LHCN-M2 (cell line): Measurements from ENCODE around the gene ETV6. TPM values are rescaled to one million over a fixed set of nuclear protein-coding genes. Genes with fewer than 3 reads are reported as not detected.

Experiments
- DNase-seq: peaks from one replicate; pipeline ENCODE4 v3.0.0-alpha.2; 2012; ENCODE audit warnings: low read depth
- total RNA-seq: library from RNA; depleted of rRNA; stranded (reverse); fragments of >200 nt; gene quantifications from 2 replicates; pipeline ENCODE4 v1.2.3, GENCODE V29; 2014

The ETV6 gene
- total RNA-seq, 1 experiment from 2014 or later, result 5.3 TPM

DNA sequence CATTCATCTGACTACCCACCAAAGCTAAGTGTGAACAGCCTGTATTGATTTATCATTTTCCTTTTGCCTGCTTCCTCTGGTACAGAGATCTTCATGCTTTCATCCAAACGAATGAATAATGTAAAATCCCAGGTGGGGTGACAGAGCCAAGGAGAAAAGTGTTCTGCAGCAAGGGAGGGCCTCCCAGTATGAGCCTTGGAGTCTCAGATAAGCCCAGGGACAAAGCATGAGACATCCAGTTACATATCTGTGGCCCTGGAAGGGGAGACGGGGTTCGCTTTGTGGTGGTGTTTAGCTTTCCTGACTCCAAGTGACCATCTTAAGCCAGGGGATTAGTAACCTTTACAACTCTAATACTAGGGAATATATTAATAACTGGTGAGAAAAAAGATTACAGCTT is 177.1 kb downstream of the ETV6 start:
- DNase-seq, result no peak

DNA sequence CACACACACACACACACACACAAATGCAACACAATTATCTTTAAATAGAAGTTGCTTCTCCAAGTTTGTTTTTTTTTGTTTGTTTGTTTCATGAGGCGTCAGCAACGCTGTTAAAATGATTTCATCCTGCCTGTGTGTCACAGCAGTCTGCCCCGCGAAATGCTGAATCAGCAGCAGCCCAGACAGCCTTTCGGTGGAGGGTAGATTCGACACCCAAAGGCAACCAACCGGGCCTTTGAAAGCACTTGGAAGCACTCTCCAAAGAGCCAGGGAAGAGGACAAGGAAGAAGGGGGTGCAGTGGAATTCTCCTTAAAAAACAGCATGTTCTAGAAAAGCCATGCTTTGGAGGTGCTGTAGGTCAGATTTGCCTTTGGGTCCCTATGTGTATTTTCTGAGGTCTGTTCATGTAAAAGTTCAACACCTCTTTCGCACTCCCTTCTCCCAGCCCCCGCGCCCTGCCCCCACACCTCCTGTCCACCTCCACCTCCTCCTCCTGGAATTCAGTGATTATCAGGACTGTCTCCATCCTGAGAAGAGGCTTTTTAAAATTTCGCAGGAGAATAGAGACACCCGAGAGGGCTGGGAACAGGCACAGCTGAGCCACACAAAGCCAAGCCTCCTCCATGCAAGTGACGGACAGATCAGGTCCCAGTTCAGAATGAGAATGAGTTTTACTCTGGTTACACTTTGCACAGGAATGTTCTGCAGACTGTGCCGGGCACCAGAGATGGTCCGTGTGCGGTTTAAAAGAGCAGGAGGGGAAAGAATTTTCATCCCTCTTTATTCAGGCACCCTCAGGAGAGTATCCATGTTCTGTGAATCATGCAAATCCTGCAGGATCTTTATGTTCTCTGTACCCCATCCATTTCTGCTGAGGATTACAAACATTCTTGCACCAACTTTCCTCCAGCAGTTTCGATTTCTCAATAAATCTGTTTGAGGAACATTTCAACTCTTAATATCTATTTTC is 177.9 kb downstream of the ETV6 start:
- DNase-seq, result no peak

DNA sequence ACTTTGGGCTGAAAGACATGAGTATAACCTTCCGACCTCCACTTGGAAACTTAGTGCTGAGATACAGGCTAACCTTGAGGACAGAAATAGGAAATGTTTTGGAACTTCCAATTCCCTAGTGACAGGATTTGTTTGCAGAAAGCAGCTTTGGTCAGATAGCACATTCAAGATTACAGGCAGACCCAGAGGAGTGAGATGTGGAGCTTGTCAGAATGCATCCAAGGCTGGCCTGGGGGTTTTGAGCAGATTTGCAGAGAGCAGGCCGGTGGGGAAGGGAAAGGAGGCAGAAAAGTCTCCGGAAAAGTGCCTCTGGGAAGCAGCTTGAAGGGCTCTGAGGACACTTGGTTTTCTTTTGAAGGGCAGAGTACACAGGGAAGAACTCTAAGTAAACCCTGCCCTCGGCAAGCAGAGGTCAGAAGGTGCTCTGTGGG is 180.3 kb downstream of the ETV6 start:
- DNase-seq, result no peak

DNA sequence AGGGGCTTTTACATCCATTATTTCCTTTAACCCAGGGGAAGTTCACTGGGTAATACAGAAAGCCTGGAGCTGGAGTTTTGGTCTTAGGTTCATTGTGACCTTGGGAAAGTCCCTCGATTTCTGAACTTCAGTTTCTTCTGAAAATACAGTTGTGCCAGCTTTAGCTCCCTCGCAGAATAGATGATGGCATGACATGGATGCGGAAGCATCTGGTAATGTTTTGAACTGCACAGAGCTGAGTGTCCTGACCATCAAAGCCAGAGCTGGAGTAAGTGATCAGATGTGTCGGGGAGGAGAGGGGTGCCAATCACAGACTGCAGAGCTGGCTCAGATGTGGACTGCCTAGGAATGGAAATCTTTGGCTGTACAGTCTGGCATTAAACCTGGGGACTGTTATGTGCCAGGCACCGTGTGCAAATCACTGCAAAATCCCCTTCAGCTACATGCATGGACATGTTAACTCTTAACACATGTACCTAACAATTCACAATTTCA is 180.9 kb downstream of the ETV6 start:
- no peak for DNase-seq

DNA sequence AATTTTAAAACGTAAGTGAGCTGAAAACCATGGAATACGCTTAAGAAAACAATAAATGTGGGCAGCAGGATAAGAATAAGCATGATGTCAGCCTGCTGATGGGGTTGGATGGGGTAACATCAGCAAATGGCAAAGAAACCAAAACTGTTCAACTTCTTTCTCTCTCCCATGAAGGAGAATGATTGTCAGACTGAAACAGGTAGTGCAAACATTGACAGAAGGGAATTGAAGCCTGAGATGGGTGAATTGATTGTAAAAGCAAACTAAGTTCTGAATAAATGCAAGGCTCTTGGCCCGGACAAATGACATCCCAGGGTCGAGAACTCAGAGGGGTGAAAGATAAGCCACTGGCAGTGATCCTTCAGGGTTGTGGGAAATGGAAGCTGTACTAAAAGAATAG is 182.6 kb downstream of the ETV6 start:
- DNase-seq, result no peak

DNA sequence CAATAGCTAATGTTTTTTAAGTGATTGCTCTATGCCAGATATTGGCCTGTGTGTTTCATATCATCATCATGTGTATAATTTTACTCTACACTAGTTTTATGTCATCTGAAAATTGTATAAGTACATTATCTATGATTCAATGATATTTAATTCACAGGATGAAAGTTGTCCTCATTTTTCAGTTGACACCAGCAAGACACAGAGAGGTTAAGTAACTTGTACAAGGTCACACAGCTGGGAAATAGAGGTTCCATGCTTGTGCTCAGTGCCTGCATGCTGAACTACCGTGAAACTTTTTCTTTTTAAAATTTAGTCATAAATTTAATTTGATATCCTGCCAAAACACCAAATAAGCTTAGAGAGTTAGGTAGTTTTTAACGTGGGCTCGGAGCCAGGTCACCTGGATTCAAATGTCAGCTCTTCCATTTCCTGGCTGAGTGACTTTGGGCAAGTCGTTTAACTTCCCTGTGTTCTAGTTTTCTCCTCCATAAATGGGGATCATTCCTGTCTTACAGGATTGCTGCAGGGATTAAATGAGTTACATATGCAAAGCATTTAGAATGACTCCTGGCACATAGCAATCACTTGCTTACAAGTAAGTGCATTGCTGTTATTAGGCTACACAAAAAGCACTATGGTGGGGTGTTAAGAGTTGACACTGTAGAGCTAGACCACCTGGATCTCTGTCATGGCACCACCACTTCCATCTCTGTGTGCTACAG is 183.9 kb downstream of the ETV6 start:
- no peak for DNase-seq

DNA sequence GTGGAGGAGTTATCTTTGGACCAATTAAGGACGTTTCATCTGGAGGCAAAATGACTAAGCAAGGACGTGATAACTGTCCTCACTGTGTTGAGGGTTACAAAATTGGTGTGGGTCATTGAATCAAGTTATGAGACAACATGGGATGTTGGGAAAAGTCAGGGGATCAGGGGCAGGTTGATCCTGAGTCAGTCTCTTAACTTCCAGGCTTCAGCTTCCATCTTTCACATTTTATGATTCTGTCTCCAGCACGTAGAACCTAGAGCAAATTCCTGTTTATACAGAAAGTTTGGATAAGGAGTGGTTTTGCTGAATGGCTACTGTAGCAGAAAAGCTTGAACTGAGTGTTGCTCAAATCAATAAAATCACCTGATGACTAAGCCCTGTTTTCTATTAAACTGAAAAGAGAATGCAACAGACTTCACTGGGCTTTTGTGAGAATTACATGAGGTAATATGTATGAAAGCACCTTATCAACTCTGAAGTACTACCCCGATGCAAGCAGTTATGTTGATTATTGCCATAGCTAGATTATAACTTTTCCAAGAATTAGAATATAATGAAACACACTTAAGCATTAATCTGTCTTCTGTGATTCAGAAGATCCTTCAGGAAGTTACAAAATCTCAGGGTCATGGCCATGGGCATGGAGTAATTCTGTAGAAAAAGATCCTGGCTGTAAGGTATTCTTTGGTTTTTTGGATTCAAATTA is 184.8 kb downstream of the ETV6 start:
- DNase-seq, result no peak

DNA sequence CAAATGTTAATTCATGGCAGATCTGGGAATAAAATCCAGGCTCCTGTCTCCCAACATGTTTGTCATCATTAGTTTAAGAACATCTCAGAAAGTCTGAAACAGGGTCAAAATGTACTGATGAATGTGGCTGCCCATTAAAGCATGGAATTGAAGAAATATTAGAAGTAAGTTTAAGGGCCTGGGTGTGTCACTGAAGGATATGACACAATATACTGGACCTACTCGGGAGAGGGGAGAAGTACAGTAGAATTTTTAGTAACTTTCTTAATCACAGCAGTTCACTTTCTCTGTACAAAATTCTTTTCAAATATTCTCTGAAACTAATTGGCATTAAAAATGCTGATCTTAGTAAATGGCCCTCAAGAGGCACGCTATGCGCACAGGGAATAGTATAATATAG is 185.5 kb downstream of the ETV6 start:
- no peak for DNase-seq

DNA sequence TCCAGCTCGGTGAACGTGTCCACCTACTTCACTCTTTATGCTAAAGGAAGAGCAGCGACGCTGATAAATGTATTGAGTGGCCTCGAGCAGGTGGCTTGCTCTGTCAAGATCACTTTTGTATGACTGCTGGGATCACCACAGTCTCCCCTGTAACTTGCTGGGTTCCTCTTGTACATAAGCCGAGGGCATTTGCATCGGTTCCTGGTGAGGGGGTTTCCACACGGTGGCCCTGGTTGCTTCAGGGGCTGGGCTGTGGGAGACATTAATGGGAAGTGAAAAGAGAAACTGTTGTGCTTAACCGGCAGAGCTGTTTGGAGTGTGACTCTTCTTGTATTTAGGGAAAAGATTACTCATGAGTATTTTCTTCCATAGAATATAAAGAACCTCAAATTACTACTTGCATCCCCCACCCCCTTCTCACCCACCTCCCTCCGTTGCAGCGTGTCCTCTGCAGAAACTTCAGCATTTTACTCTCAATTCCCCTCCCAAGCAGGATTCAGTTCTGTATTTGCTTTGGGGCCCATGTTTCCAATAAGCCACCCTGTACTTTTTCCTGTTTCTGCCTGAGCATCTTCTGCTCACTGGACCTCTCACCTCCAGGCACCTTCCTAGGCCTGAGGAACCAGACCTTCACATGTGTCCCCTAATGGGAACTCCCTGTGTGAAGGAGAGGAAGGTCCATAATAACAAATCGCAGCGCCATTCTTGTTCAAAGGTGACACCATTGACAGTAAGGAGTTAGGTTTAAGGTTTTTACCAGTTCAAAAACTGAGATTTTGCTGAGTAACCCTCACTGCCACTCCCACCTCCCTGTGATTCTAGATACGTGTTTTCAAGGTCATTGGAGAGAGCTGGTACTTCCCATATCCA is 187.0 kb downstream of the ETV6 start:
- no peak for DNase-seq

DNA sequence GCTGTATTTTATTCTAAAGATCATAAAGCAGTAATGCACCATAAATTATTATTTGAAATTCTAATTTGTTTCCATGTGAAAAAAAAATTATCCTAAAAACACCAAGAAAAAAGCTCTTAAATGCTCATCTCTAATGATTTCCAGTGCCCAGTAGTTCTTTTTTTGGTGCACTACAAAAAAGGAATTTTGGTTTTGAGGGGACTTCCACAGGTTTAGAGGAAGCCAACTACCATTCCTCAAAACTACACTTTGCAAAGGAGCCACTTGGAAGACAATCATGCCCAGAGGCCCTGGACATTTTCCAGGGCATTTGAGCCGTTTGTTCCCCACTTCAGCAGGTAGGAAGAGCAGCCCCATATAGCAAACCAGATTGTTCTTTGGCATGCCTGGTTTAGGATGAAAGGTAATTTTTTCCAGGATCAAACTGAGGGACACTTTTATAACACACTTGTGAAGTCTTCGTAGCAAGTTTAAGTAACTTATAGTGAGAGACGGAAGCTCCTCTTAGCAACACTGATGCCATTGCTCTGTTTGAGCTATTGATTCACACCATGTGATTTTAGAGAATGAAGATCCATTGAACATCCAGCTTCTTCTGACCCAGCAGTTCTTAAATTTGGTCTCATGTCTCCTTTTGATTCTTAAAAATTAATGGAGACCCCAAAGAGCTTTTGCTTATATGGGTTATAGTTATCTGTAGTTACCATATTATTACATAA is 187.9 kb downstream of the ETV6 start:
- DNase-seq, result no peak

DNA sequence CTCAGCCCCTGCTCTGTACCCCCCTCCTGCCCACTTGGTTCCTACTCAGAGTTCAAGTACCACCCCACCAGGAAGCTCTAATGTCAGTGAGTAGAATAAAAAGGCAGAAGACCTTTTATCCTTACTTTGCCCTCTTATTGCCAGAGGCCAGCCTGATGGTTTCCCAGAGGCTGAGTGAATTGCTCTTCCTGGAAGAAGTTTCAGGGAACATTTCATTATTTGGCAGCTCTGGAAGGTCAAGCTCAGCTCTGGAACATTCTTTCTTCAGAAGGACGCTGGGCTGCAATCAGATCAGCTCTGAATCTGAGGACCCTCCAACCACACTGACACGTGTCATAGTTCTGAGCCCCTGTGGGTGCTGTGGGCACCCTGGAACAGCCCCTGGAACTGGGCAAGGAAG is 188.9 kb downstream of the ETV6 start:
- DNase-seq, result no peak

DNA sequence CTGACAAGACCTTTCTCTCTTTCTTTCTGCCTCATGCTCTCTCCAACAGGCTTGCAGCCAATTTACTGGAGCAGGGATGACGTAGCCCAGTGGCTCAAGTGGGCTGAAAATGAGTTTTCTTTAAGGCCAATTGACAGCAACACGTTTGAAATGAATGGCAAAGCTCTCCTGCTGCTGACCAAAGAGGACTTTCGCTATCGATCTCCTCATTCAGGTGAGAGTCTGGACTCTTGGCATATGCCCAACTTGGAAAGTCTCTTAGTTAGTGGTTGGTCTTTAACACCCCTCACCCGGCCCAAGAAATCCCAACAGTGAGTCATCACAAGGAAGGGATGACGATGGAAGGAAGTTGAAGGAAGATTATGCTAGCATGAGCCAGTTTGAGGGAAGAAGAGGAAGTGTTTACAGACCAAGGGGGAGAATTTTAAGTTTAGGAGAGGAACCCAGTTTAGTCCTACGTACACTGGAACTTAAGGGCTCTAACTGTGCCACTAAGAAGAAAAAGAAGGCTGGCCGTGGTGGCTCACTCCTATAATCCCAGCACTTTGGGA is 189.7 kb downstream of the ETV6 start:
- DNase-seq, result peak; percentile 8

DNA sequence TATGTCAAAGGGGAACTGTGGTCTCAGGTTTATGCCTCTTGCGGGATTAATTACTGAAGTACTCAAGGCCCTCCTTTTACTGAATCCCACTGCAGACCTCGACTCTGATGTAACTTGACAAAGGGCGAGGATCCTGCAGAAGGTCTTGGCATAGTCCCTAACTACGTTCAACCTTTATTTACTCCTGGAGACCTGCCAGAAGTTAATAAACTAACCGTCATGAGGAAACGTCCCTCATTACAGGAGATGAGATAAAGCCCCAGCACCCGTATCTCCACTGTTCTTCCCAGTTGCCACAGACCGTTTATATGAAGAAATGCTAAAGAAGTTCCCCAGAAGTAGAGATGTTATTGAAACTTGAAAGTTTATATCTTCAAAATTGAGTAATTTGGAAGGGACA is 190.9 kb downstream of the ETV6 start:
- DNase-seq, result no peak

DNA sequence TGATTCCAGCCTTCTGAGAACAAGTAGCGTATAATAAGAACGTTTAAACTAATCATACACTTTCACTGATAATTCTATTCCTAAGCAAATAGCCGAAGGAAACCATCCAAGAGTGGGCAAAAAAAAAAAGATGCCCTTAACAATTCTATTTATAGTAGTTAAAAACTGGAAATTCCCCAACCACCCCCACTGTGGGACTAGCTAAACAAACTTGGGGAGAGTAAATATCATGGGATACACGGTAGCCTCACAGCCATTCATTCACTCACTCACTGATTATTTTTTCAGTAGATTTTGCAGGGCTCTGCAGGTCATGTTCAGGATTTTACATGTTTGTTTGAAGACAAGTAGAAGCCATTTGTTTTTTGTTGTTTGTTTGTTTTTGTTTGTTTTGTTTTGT is 197.0 kb downstream of the ETV6 start:
- DNase-seq, result no peak

DNA sequence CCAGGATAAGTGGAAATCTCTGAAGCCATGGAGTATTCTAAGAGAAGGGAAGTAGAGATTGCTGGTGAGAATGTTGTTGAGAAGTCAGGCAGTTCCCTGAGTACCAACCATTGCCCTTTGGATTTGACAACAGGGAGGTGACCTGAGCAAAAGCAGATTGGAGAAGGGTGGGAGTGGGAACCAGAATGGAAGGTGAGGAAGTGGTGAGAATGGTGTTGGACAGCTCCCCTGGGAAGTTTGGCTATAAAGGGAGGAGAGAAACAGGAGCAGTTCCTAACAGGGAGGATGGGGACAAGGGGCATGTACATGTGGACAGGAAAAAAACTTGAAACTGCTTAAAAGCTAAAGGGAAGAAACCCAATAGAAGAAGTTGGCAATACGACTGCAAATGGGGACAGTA is 198.1 kb downstream of the ETV6 start:
- no peak for DNase-seq

DNA sequence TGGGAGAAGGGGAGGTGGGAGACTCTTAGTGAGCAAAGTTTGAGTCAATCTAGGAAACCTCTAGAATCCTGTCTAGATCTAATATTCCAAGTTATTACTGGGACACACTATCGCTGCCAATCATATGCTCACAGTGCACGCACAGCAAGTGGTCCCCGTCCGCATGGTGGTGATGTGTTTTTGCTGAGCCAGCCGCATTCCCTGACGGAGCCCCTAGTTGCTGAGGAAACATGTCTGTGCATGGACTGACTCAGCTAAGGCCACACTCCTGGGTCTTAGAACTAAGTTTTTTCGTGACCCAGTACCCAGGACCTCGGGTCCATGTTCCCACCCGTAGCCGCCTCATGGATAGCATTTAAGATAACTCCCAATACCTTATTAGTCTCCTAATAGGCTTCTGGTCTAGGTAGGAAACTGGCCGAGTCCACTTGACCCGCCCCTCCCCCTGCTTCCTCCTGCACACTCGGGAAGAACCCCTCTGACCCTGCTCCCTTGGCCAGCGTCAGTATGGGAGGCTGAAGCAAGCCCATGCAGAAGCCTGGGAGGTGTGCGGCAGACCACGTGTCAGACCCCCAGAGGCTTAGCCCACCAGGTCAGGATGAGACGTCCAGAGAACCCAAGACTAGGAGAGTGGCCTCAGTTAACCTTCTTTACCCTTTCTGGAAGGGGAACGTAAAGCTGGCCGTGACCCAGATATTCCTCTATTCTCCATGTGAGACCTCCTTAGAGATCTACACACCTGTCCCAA is 200.5 kb downstream of the ETV6 start:
- no peak for DNase-seq

DNA sequence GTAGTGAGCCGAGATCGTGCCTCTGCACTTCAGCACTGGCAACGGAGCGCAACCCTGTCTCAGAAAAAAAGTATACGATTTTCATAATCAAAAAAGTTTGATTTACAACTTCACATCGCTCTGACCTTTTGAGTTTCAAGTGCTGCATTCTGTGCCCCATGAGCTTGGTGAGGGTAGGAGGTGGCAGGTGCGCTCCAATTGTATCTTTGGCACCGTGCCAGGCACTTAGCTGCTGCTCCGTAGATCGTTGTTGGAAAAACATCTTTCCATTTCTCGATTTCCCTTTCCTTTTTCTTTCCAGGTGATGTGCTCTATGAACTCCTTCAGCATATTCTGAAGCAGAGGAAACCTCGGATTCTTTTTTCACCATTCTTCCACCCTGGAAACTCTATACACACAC is 203.7 kb downstream of the ETV6 start:
- DNase-seq, result no peak

DNA sequence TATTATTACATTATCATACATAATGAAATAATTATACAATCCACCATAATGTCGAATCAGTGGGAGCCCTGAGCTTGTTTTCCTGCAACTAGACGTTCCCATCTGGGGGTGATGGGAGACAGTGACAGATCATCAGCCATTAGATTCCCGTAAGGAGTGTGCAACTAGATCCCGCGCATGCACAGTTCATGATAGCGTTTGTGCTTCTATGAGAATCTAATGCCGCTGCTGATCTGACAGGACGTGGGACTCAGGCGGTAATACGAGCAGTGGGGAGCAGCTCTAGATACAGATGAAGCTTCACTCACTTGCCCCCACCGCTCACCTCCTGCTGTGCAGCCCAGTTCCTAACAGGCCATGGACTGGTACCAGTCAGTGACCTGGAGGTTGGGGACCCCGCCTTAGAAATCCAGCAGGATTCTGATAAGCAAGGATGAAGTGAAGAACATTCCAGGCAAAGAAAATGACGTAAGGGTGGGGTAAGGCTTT is 204.6 kb downstream of the ETV6 start:
- no peak for DNase-seq

DNA sequence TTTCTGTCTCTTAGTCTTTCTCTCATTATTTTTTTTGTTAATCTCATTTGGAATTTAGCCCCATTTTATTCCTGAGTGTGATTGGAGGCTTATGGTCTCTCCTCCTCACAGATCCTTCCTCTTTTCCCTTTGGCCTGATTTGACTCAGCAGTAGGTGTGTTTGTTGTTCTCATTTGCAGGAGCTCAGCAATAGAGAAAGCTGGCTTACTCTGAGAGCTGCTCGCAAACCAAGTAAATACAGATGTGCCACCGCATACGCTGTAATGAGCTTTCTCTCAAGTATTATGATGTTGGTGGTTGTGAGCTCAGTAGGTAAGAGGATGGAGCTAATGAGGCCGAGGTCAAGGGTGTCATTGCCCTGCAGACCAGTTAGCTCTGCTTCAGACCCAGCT is 206.5 kb downstream of the ETV6 start:
- DNase-seq, result no peak
